Keratinocyte (primary cell): ENCODE results near the gene ZCRB1. TPM values are rescaled to one million over a fixed set of nuclear protein-coding genes. Genes with fewer than 3 reads are reported as not detected.
"Not testable (repeated sequence)": the region's sequence is repeated elsewhere in the genome, so short reads cannot be mapped to it uniquely, and the experiment has no call there.

Experiments used
- DNase-seq: peaks from one replicate; pipeline ENCODE4 v3.0.0-alpha.2; 2011; ENCODE audit warnings: low read depth, missing footprints, low spot score
- FAIRE-seq: peaks from 2 replicates; lab custom pipeline; 2011; peaks lifted over from hg19 to GRCh38; lab: Jason Lieb, UNC
- H2AFZ ChIP-seq: 2 replicates; pipeline ENCODE4 v1.6.0; 2012; ENCODE audit warnings: low read length, control low read depth, inconsistent platforms; ENCODE audit not compliant: control insufficient read depth
- H3K27ac ChIP-seq: 2 replicates; pipeline ENCODE4 v1.5.1; 2011; ENCODE audit warnings: low read length; ENCODE audit not compliant: control insufficient read depth, insufficient read depth
- H3K27me3 ChIP-seq: 3 replicates; pipeline ENCODE4 v1.6.0; 2011; ENCODE audit warnings: low read length; ENCODE audit not compliant: control insufficient read depth, insufficient read depth; ENCODE audit errors: extremely low read depth
- H3K36me3 ChIP-seq, 2 experiments: 2 replicates in 1 of 2; 3 replicates in 1 of 2; pipeline ENCODE4 v1.5.1; 2011; ENCODE audit warnings: low read length in 2 of 2, mild to moderate bottlenecking in 1 of 2; ENCODE audit not compliant: control insufficient read depth in 2 of 2, insufficient read depth in 2 of 2; ENCODE audit errors: extremely low read depth in 1 of 2
- H3K4me1 ChIP-seq: 3 replicates; pipeline ENCODE4 v1.5.1; 2011; ENCODE audit warnings: low read length; ENCODE audit not compliant: control insufficient read depth, insufficient read depth; ENCODE audit errors: extremely low read depth
- H3K4me2 ChIP-seq: 3 replicates; pipeline ENCODE4 v1.6.0; 2011; ENCODE audit warnings: low read depth, low read length; ENCODE audit not compliant: control insufficient read depth, insufficient read depth; ENCODE audit errors: extremely low read depth
- H3K4me3 ChIP-seq, 3 experiments: fragments of 200-600 bp in 1 of 3; sonication (generic) in 1 of 3; 2 replicates in 2 of 3; 3 replicates in 1 of 3; pipeline ENCODE4 v1.5.1; 2011 to 2016; ENCODE audit warnings: low read length in 3 of 3, mild to moderate bottlenecking in 3 of 3, control low read depth in 2 of 3, inconsistent platforms in 1 of 3, low read depth in 1 of 3, mixed read lengths in 1 of 3, mixed run types in 1 of 3, moderate library complexity in 1 of 3; ENCODE audit not compliant: control insufficient read depth in 2 of 3, insufficient read depth in 2 of 3; ENCODE audit errors: extremely low read depth in 1 of 3
- H3K79me2 ChIP-seq: 2 replicates; pipeline ENCODE4 v1.6.0; 2012; ENCODE audit warnings: low read length; ENCODE audit not compliant: control insufficient read depth, insufficient read depth
- H3K9ac ChIP-seq: 3 replicates; pipeline ENCODE4 v1.6.0; 2011; ENCODE audit warnings: low read length; ENCODE audit not compliant: control insufficient read depth, insufficient read depth; ENCODE audit errors: extremely low read depth
- H3K9me1 ChIP-seq: 3 replicates; pipeline ENCODE4 v1.6.0; 2011; ENCODE audit warnings: low read length; ENCODE audit not compliant: control insufficient read depth, insufficient read depth; ENCODE audit errors: extremely low read depth
- H3K9me3 ChIP-seq: 2 replicates; pipeline ENCODE4 v1.5.1; 2012; ENCODE audit warnings: low read depth, low read length; ENCODE audit not compliant: control insufficient read depth
- H4K20me1 ChIP-seq: 3 replicates; pipeline ENCODE4 v1.6.0; 2011; ENCODE audit warnings: low read length; ENCODE audit not compliant: control insufficient read depth, insufficient read depth; ENCODE audit errors: extremely low read depth
- CTCF ChIP-seq, 3 experiments: IDR thresholded peaks in 1 of 3; conservative IDR thresholded peaks in 1 of 3; optimal IDR thresholded peaks in 1 of 3; 2 replicates in 2 of 3; 3 replicates in 1 of 3; pipeline versions ENCODE3 to v1.5.1; 2011; ENCODE audit warnings: low read length in 3 of 3, mild to moderate bottlenecking in 3 of 3, moderate library complexity in 2 of 3, control low read depth in 1 of 3, inconsistent platforms in 1 of 3; ENCODE audit not compliant: insufficient read depth in 2 of 3; ENCODE audit errors: extremely low read depth in 1 of 3
- EZH2 ChIP-seq: IDR thresholded peaks from one replicate; pipeline ENCODE4 v1.6.1; 2012; ENCODE audit warnings: inconsistent platforms, mild to moderate bottlenecking, low read length, moderate library complexity
- dilution Hi-C: fragments of 300-500 bp; cut with MboI; formaldehyde crosslinking; loops from one replicate; pipeline ENCODE4 v1.7.0; 2020; ENCODE audit warnings: low sequenced_read_pairs; ENCODE audit not compliant: extremely low pct_ligation_motif_present
- polyA plus RNA-seq, 5 experiments: library from polyadenylated mRNA; depleted of rRNA in 3 of 5; stranded (reverse) in 3 of 5; stranded (forward) in 1 of 5; unstranded in 1 of 5; fragments of >200 nt; gene quantifications; 1 replicate in 1 of 5; 2 replicates in 3 of 5; 3 replicates in 1 of 5; pipeline versions ENCODE4 v1.2.1 to v1.2.3, GENCODE V29; 2011 to 2012; ENCODE audit warnings: missing spikeins in 2 of 5, low read depth in 1 of 5, low replicate concordance in 1 of 5

The ZCRB1 gene
- polyA plus RNA-seq, 1 donor (not counting 4 experiments of a cell fraction or from before 2014, with no cell fraction given): 41.6 TPM

GRCh38 chr12:42336286-42336685 lies 10.4 kb upstream of the ZCRB1 start:
- Histone ChIP-seq H3K36me3 (peaks cover 0 to 3% of the 10 kb centered on the region in 2 experiments), H3K27ac (no peak overlapping the region), H3K79me2 (peaks cover 87% of the 10 kb centered on the region), H3K9me1 (no peaks in the 10 kb centered on the region), H3K4me1 (no peaks in the 10 kb centered on the region), H3K9me3 (no peaks in the 10 kb centered on the region), H2AFZ (no peak overlapping the region), H3K27me3 (no peaks in the 10 kb centered on the region), H3K4me3 (no peak overlapping the region), H3K9ac (no peak overlapping the region), H4K20me1 (peaks cover 9% of the 10 kb centered on the region), H3K4me2 (no peak overlapping the region)
- dilution Hi-C loops: no loop called here
- FAIRE-seq (no peak), DNase-seq (no peak)
- no peak for TF ChIP-seq EZH2
- no peak for TF ChIP-seq CTCF (optimal IDR thresholded peaks at IDR 0.05 in 1 of 3, IDR thresholded peaks at IDR 0.05 in 1 of 3, conservative IDR thresholded peaks at IDR 0.05 in 1 of 3; ENCODE audit: extremely low read depth in 1 of 3, insufficient read depth in 2 of 3, low read length in 3 of 3)

GRCh38 chr12:42332301-42333285 lies 6.7 kb upstream of the ZCRB1 start:
- peaks cover 0 to 3% of the 10 kb centered on the region in 2 experiments for H3K36me3 ChIP-seq
- DNase-seq: no peak
- no peaks in the 10 kb centered on the region for H3K27me3 ChIP-seq
- no peak overlapping the region for H3K4me2 ChIP-seq
- peaks cover 9% of the 10 kb centered on the region for H4K20me1 ChIP-seq
- H3K9me1 ChIP-seq: peaks cover 3% of the 10 kb centered on the region
- peaks cover 9% of the 10 kb centered on the region for H3K4me1 ChIP-seq
- FAIRE-seq: no peak
- H3K9ac ChIP-seq: no peak overlapping the region
- dilution Hi-C loops: no loop called here
- no peaks in the 10 kb centered on the region for H3K9me3 ChIP-seq
- TF ChIP-seq EZH2 (no peak), CTCF (optimal IDR thresholded peaks at IDR 0.05 in 1 of 3, IDR thresholded peaks at IDR 0.05 in 1 of 3, conservative IDR thresholded peaks at IDR 0.05 in 1 of 3; ENCODE audit: extremely low read depth in 1 of 3, insufficient read depth in 2 of 3, low read length in 3 of 3) (peak in 2 of 3 experiments; percentile 28 to 38)
- no peak overlapping the region for H2AFZ ChIP-seq
- H3K4me3 ChIP-seq: no peak overlapping the region
- no peak overlapping the region for H3K27ac ChIP-seq
- H3K79me2 ChIP-seq: peaks cover 91% of the 10 kb centered on the region

GRCh38 chr12:42330097-42330496 lies 4.2 kb upstream of the ZCRB1 start:
- H3K4me2 ChIP-seq, H3K9me1 ChIP-seq, H3K9ac ChIP-seq, dilution Hi-C loops, H3K36me3 ChIP-seq, H3K4me3 ChIP-seq, H3K27ac ChIP-seq, DNase-seq, H2AFZ ChIP-seq, H3K9me3 ChIP-seq, H3K27me3 ChIP-seq, H4K20me1 ChIP-seq, FAIRE-seq: not testable (repeated sequence)
- peaks cover 20% of the 10 kb centered on the region for H3K4me1 ChIP-seq
- peaks cover 91% of the 10 kb centered on the region for H3K79me2 ChIP-seq
